Measurements from ENCODE around the gene CDS1. TPM values are rescaled to one million over a fixed set of nuclear protein-coding genes. Genes with fewer than 3 reads are reported as not detected.

CDS1 gene
- total and polyA plus RNA-seq, 2 donors (not counting 3 experiments of a cell fraction or from before 2014, with no cell fraction given): 0.01 TPM; not detected in 1

- Histone ChIP-seq H4K20me1 (replicated peaks; ENCODE audit: control insufficient read depth, extremely low read depth, insufficient read depth, low read length) (no peaks in the 10 kb centered on the region), H3K27ac (ENCODE audit: insufficient read depth, low read depth, low read length) (no peak overlapping the region), H3K27me3 (ENCODE audit: control insufficient read depth in 2 of 2, insufficient read depth in 2 of 2, low read length in 2 of 2) (peaks cover 0 to 11% of the 10 kb centered on the region in 2 experiments), H3K9me3 (replicated peaks; ENCODE audit: control insufficient read depth, insufficient read depth, low read length) (no peaks in the 10 kb centered on the region), H3K4me1 (ENCODE audit: control insufficient read depth, extremely low read depth, insufficient read depth, low read length) (no peaks in the 10 kb centered on the region), H3K4me2 (ENCODE audit: insufficient read depth, low read length) (no peak overlapping the region), H3K79me2 (ENCODE audit: control insufficient read depth, insufficient read depth, low read length) (no peaks in the 10 kb centered on the region), H3K9me1 (replicated peaks; ENCODE audit: control insufficient read depth, extremely low read depth, insufficient read depth, low read length) (no peaks in the 10 kb centered on the region), H3K9ac (replicated peaks; ENCODE audit: extremely low read depth, insufficient read depth, low read length) (no peak overlapping the region), H3K36me3 (ENCODE audit: control insufficient read depth in 2 of 2, extremely low read depth in 1 of 2, insufficient read depth in 2 of 2, low read length in 2 of 2) (no peaks in the 10 kb centered on the region), H3K4me3 (replicated peaks in 1 of 3; ENCODE audit: insufficient read depth in 1 of 3, low read depth in 1 of 3, low read length in 3 of 3) (no peak overlapping the region), H2AFZ (ENCODE audit: low read depth, low read length) (no peak overlapping the region)
- DNase-seq (ENCODE audit: low read depth, low spot score) (no peak), FAIRE-seq (no peak)
- TF ChIP-seq POLR2A (IDR thresholded peaks at IDR 0.05; ENCODE audit: low read depth, low read length): no peak
- POLR2A ChIA-PET: no interaction called here
- dilution Hi-C loops (cut with MboI; ENCODE audit: extremely low pct_ligation_motif_present, low sequenced_read_pairs) (no loop called here), intact Hi-C loops (cut with micrococcal nuclease) (no loop called here)
- CTCF ChIA-PET: interaction anchor here (2.2 kb wide), 1 partner anchor 10 kb away, joined by 11 read pairs; no protein-coding TSS in a partner anchor
- no TSS peak for BruUV-seq (replicated peaks)
Observed at GRCh38 chr4:84569009-84569408, 13.9 kb upstream of the CDS1 start.

- Histone ChIP-seq H2AFZ (ENCODE audit: low read depth, low read length) (no peak overlapping the region), H3K27ac (ENCODE audit: insufficient read depth, low read depth, low read length) (no peak overlapping the region), H3K27me3 (ENCODE audit: control insufficient read depth in 2 of 2, insufficient read depth in 2 of 2, low read length in 2 of 2) (peaks cover 7 to 18% of the 10 kb centered on the region in 2 experiments), H3K79me2 (ENCODE audit: control insufficient read depth, insufficient read depth, low read length) (no peaks in the 10 kb centered on the region), H3K9me3 (replicated peaks; ENCODE audit: control insufficient read depth, insufficient read depth, low read length) (no peaks in the 10 kb centered on the region), H3K4me2 (ENCODE audit: insufficient read depth, low read length) (no peak overlapping the region), H3K4me1 (ENCODE audit: control insufficient read depth, extremely low read depth, insufficient read depth, low read length) (no peaks in the 10 kb centered on the region), H4K20me1 (replicated peaks; ENCODE audit: control insufficient read depth, extremely low read depth, insufficient read depth, low read length) (no peaks in the 10 kb centered on the region), H3K9me1 (replicated peaks; ENCODE audit: control insufficient read depth, extremely low read depth, insufficient read depth, low read length) (no peaks in the 10 kb centered on the region), H3K9ac (replicated peaks; ENCODE audit: extremely low read depth, insufficient read depth, low read length) (no peak overlapping the region), H3K36me3 (ENCODE audit: control insufficient read depth in 2 of 2, extremely low read depth in 1 of 2, insufficient read depth in 2 of 2, low read length in 2 of 2) (no peaks in the 10 kb centered on the region), H3K4me3 (replicated peaks in 1 of 3; ENCODE audit: insufficient read depth in 1 of 3, low read depth in 1 of 3, low read length in 3 of 3) (no peak overlapping the region)
- dilution Hi-C loops (cut with MboI; ENCODE audit: extremely low pct_ligation_motif_present, low sequenced_read_pairs): no loop called here
- BruUV-seq (replicated peaks): no TSS peak
- DNase-seq (ENCODE audit: low read depth, low spot score): no peak
- POLR2A ChIA-PET: no interaction called here
- intact Hi-C loops (cut with micrococcal nuclease): no loop called here
- CTCF ChIA-PET: interaction anchor here (1.7 kb wide), 1 partner anchor 10 kb away, joined by 5 read pairs; no protein-coding TSS in a partner anchor
- FAIRE-seq: no peak
- TF ChIP-seq MAX (IDR thresholded peaks at IDR 0.05; ENCODE audit: insufficient read depth, insufficient read length) (no peak), POLR2AphosphoS5 (IDR thresholded peaks at IDR 0.05; ENCODE audit: insufficient read depth, low read depth, low read length) (no peak), JUN (IDR thresholded peaks at IDR 0.05; ENCODE audit: borderline replicate concordance, insufficient read depth, insufficient read length, low read depth) (no peak), EZH2 (IDR thresholded peaks at IDR 0.05; ENCODE audit: borderline replicate concordance, low read depth, low read length, severe bottlenecking) (no peak), FOS (IDR thresholded peaks at IDR 0.05; ENCODE audit: borderline replicate concordance, insufficient read depth, low read length) (peak; percentile 20), POLR2A (IDR thresholded peaks at IDR 0.05; ENCODE audit: low read depth, low read length) (no peak)
Observed at GRCh38 chr4:84573385-84574068, 9.4 kb upstream of the CDS1 start.
